ENCODE results near the gene KDM8.

KDM8 gene

DNA sequence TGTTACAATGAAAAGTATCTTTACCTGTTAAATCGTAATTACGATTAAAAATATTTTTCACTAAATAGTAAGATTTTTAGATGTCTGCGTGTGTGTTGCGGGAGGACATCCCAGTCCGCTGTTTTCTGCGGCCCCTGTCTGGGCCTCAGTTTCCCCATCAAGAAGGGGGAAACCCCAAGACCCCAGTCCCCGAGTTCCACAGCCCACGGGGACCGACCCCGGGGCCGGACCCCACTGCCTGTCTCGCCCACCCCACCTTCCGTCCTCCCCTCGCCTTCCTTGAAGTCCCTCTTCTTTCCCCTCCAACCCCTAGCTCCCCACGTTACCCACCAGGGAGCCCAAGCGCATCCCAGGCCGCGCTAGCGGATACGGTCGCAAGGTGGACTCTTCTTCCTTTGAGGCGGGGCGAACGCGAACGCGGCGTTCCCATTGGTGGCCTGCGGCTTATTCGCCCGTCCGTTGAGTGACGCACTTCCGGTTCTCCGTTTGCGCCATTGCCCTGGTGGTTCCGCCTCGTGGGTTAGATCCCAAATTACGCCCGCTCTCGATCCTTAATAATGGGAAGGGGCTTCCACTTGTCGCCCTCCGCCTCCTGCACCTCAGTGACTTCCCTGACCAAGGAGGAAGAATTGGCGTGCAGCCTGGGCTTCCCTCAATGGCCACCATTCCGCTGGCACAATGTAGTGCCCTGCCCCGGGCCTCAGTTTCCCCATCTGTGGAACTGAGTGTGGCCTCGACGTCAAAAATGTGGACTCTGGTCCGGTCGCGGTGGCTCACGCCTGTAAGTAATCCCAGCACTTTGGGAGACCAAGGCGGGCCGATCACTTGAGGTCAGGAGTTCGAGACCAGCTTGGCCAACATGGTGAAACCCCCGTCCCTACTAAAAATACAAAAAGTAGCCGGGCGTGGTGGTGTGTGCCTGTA is 65.3 kb downstream of the KDM8 start, which contains the start of gene NSMCE1:
Gene NSMCE1 (minus strand): TSS at position 397 of the 924 bp plus-strand sequence. CDS start 11,202 bp downstream, outside the sequence.
- peak; percentile 86 for ATAC-seq (ENCODE audit: low read depth)
- Histone ChIP-seq H3K9me3 (ENCODE audit: severe bottlenecking) (no peaks in the 10 kb centered on the region), H3K27me3 (ENCODE audit: insufficient read depth, poor library complexity, severe bottlenecking) (no peaks in the 10 kb centered on the region), H3K36me3 (ENCODE audit: low read depth) (no peaks in the 10 kb centered on the region; the same call in 1 of the 2 replicates), H3K27ac (ENCODE audit: poor library complexity, severe bottlenecking) (peak within 1 kb of the TSS; percentile 46), H3K4me3 (ENCODE audit: severe bottlenecking) (peak within 1 kb of the TSS; percentile 71), H3K4me1 (ENCODE audit: insufficient read depth, poor library complexity, severe bottlenecking) (peaks cover 18% of the 10 kb centered on the region)
- TF ChIP-seq CTCF (IDR thresholded peaks at IDR 0.05; ENCODE audit: poor library complexity, severe bottlenecking) = no peak
- DNase-seq (ENCODE audit: low spot score) = peak; percentile 94

DNA sequence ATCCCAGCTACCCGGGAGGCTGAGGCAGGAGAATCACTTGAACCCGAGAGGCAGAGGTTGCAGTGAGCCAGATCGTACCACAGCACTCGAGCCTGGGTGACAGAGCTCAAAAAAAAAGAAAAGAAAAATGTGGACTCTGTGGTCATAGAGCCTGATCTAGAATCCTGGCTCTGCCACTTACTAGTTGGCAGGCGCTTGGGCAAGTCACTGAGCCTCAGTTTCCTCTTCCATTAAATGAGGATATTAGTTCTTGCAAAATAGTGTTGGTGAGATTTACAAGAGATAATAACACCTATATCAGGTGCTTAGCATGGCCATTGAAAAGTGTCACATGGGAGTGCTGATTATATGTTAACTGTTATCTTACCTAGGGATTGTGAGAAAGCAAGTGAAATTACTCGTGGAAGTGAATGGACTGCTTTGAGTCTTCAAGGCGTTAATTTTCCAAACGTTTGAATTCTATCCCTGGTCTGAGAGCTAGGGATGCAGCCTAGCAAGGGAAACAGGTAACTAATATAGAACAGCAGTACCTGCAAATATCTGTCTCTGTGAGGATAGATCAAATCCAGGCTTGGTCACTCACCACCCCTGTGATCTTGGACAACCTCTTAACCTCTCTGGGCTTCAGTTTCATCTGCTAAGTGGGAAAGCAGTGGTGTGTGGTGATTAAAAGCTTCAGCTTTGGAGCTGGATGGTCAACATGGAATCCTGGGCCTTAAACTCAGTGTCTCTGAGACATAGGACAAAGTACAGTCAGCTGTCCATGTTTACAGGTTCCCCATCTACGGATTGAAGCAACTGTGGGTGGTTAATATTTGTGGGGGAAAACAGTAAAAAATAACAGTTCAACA is 66.2 kb downstream of the KDM8 start:
- Histone ChIP-seq H3K4me1 (ENCODE audit: insufficient read depth, poor library complexity, severe bottlenecking) (peaks cover 11% of the 10 kb centered on the region), H3K36me3 (ENCODE audit: low read depth) (no peaks in the 10 kb centered on the region; the same call in 1 of the 2 replicates), H3K4me3 (ENCODE audit: severe bottlenecking) (peak overlapping the region; percentile 71), H3K27me3 (ENCODE audit: insufficient read depth, poor library complexity, severe bottlenecking) (no peaks in the 10 kb centered on the region), H3K27ac (ENCODE audit: poor library complexity, severe bottlenecking) (peak overlapping the region; percentile 46), H3K9me3 (ENCODE audit: severe bottlenecking) (no peaks in the 10 kb centered on the region)
- no peak for ATAC-seq (ENCODE audit: low read depth)
- no peak for TF ChIP-seq CTCF (IDR thresholded peaks at IDR 0.05; ENCODE audit: poor library complexity, severe bottlenecking)
- no peak for DNase-seq (ENCODE audit: low spot score)

- Histone ChIP-seq H3K4me3 (ENCODE audit: severe bottlenecking) (no peak overlapping the region), H3K27ac (ENCODE audit: poor library complexity, severe bottlenecking) (no peak overlapping the region), H3K4me1 (ENCODE audit: insufficient read depth, poor library complexity, severe bottlenecking) (peaks cover 8% of the 10 kb centered on the region), H3K36me3 (ENCODE audit: low read depth) (no peaks in the 10 kb centered on the region; the same call in 1 of the 2 replicates), H3K27me3 (ENCODE audit: insufficient read depth, poor library complexity, severe bottlenecking) (no peaks in the 10 kb centered on the region), H3K9me3 (ENCODE audit: severe bottlenecking) (no peaks in the 10 kb centered on the region)
- TF ChIP-seq CTCF (IDR thresholded peaks at IDR 0.05; ENCODE audit: poor library complexity, severe bottlenecking) = no peak
- ATAC-seq (ENCODE audit: low read depth) (no peak), DNase-seq (ENCODE audit: low spot score) (no peak)
These were observed 67.0 kb downstream of the KDM8 start for GRCh38 chr16:27270349-27270748.

Measured in RWPE2 (cell line).